H1 (cell line): ENCODE results near the gene ARHGAP10. TPM values are rescaled to one million over a fixed set of nuclear protein-coding genes. Genes with fewer than 3 reads are reported as not detected.

Experiments
- CTCF ChIA-PET: fragments of 300-600 bp; sonication (Branson Sonifier 250); formaldehyde crosslinking; loops from one replicate; lab custom pipeline; 2021; ENCODE audit not compliant: partially characterized antibody; lab: Charles Lee
- POLR2A ChIA-PET: fragments of 300-600 bp; sonication (Branson Sonifier 250); formaldehyde crosslinking; loops from one replicate; lab custom pipeline; 2021; ENCODE audit warnings: inconsistent platforms; ENCODE audit not compliant: partially characterized antibody; lab: Charles Lee
- DNase-seq, 2 experiments: peaks; one replicate each; pipeline versions ENCODE4 v3.0.0 to v3.0.0-alpha.2; 2010 to 2022; ENCODE audit warnings: low spot score in 2 of 2, low read depth in 1 of 2, mixed read lengths in 1 of 2
- FAIRE-seq: peaks from 2 replicates; lab custom pipeline; 2011; peaks lifted over from hg19 to GRCh38; lab: Jason Lieb, UNC
- H2AFZ ChIP-seq: 2 replicates; pipeline ENCODE4 v1.8.1; 2012; ENCODE audit warnings: low read length, inconsistent platforms
- H2AK5ac ChIP-seq: 2 replicates; pipeline ENCODE4 v1.6.1; 2013; ENCODE audit warnings: low read depth, low read length
- H2BK120ac ChIP-seq: replicated peaks from 2 replicates; pipeline ENCODE3; 2013; ENCODE audit warnings: low read depth, low read length, inconsistent platforms
- H2BK12ac ChIP-seq: 2 replicates; pipeline ENCODE4 v1.6.1; 2013; ENCODE audit warnings: low read depth, low read length
- H2BK15ac ChIP-seq: 2 replicates; pipeline ENCODE4 v1.6.1; 2013; ENCODE audit warnings: low read length
- H2BK20ac ChIP-seq: 2 replicates; pipeline ENCODE4 v1.6.1; 2013; ENCODE audit warnings: low read length
- H2BK5ac ChIP-seq: 2 replicates; pipeline ENCODE4 v1.6.1; 2013; ENCODE audit warnings: low read depth, low read length
- H3K14ac ChIP-seq: 2 replicates; pipeline ENCODE4 v1.6.1; 2013; ENCODE audit warnings: inconsistent platforms; ENCODE audit not compliant: insufficient read length
- H3K18ac ChIP-seq: 2 replicates; pipeline ENCODE4 v1.6.1; 2013; ENCODE audit warnings: low read length; ENCODE audit errors: extremely low read depth
- H3K23ac ChIP-seq: 2 replicates; pipeline ENCODE4 v1.6.1; 2013; ENCODE audit warnings: inconsistent platforms; ENCODE audit not compliant: insufficient read length
- H3K23me2 ChIP-seq: 2 replicates; pipeline ENCODE4 v1.6.1; 2013; ENCODE audit warnings: low read depth, low read length
- H3K27ac ChIP-seq: 2 replicates; pipeline ENCODE4 v1.6.1; 2011; ENCODE audit warnings: low read depth, low read length, inconsistent platforms
- H3K27me3 ChIP-seq, 4 experiments: replicated peaks in 1 of 4; 1 replicate in 1 of 4; 2 replicates in 3 of 4; pipeline versions ENCODE4 v1.6.1 to v1.8.1; 2011 to 2013; ENCODE audit warnings: low read length in 3 of 4, mild to moderate bottlenecking in 3 of 4, inconsistent platforms in 2 of 4, mixed read lengths in 2 of 4, moderate library complexity in 1 of 4; ENCODE audit not compliant: control insufficient read depth in 3 of 4, insufficient read depth in 3 of 4; ENCODE audit errors: extremely low read depth in 1 of 4
- H3K36me3 ChIP-seq, 4 experiments: 2 replicates each; pipeline versions ENCODE4 v1.6.1 to v1.8.1; 2011 to 2013; ENCODE audit warnings: mild to moderate bottlenecking in 4 of 4, low read length in 3 of 4, moderate library complexity in 2 of 4, control low read depth in 1 of 4, inconsistent platforms in 1 of 4; ENCODE audit not compliant: insufficient read depth in 4 of 4, control insufficient read depth in 2 of 4
- H3K4ac ChIP-seq: replicated peaks from 2 replicates; pipeline ENCODE3; 2013; ENCODE audit warnings: low read length, low read depth, mixed read lengths, inconsistent platforms; ENCODE audit not compliant: insufficient read length
- H3K4me1 ChIP-seq, 4 experiments: replicated peaks in 1 of 4; 1 replicate in 1 of 4; 2 replicates in 3 of 4; pipeline versions ENCODE4 v1.6.1 to v1.8.1; 2011 to 2013; ENCODE audit warnings: low read length in 3 of 4, inconsistent platforms in 2 of 4, mixed read lengths in 1 of 4; ENCODE audit not compliant: insufficient read depth in 4 of 4, control insufficient read depth in 3 of 4
- H3K4me2 ChIP-seq, 2 experiments: 2 replicates each; pipeline versions ENCODE4 v1.6.1 to v1.8.1; 2011 to 2013; ENCODE audit warnings: low read depth in 2 of 2, low read length in 2 of 2, control low read depth in 1 of 2, inconsistent platforms in 1 of 2, mild to moderate bottlenecking in 1 of 2; ENCODE audit not compliant: insufficient read depth in 1 of 2
- H3K4me3 ChIP-seq, 4 experiments: fragments of 200-600, 300-600 bp in 1 of 4; sonication (generic), shearing (Covaris generic), sonication (Bioruptor Twin) in 1 of 4; 2 replicates each; pipeline versions ENCODE4 v1.5.1 to v1.8.1; 2011 to 2016; ENCODE audit warnings: low read length in 4 of 4, low read depth in 3 of 4, control low read depth in 2 of 4, inconsistent platforms in 2 of 4, mild to moderate bottlenecking in 2 of 4, mixed read lengths in 1 of 4, moderate library complexity in 1 of 4; ENCODE audit not compliant: insufficient read depth in 2 of 4; ENCODE audit errors: extremely low read depth in 1 of 4
- H3K56ac ChIP-seq: replicated peaks from 2 replicates; pipeline ENCODE3; 2013; ENCODE audit warnings: low read depth, mild to moderate bottlenecking, mixed read lengths, low read length, inconsistent platforms; ENCODE audit not compliant: insufficient read length
- H3K79me1 ChIP-seq: 2 replicates; pipeline ENCODE4 v1.6.1; 2013; ENCODE audit warnings: low read depth, low read length, control low read depth
- H3K79me2 ChIP-seq, 2 experiments: 2 replicates each; pipeline versions ENCODE4 v1.6.1 to v1.8.1; 2012 to 2013; ENCODE audit warnings: low read length in 2 of 2, mild to moderate bottlenecking in 2 of 2, inconsistent platforms in 1 of 2; ENCODE audit not compliant: insufficient read depth in 2 of 2, control insufficient read depth in 1 of 2
- H3K9ac ChIP-seq, 4 experiments: replicated peaks in 1 of 4; 1 replicate in 1 of 4; 2 replicates in 3 of 4; pipeline versions ENCODE4 v1.6.1 to v1.8.1; 2011 to 2013; ENCODE audit warnings: low read depth in 3 of 4, low read length in 3 of 4, control low read depth in 2 of 4, mild to moderate bottlenecking in 2 of 4, moderate library complexity in 2 of 4, inconsistent platforms in 1 of 4; ENCODE audit errors: extremely low read depth in 1 of 4
- H3K9me3 ChIP-seq, 2 experiments: 2 replicates each; pipeline versions ENCODE4 v1.6.1 to v1.8.1; 2012 to 2013; ENCODE audit warnings: mild to moderate bottlenecking in 2 of 2, moderate library complexity in 2 of 2, control low read depth in 1 of 2, inconsistent platforms in 1 of 2, low read depth in 1 of 2, low read length in 1 of 2, mixed read lengths in 1 of 2; ENCODE audit not compliant: insufficient read depth in 2 of 2
- H4K20me1 ChIP-seq, 2 experiments: replicated peaks in 1 of 2; 2 replicates each; pipeline versions ENCODE3 to v1.8.1; 2011 to 2013; ENCODE audit warnings: inconsistent platforms in 2 of 2, low read length in 2 of 2, mild to moderate bottlenecking in 1 of 2; ENCODE audit not compliant: insufficient read depth in 2 of 2, control insufficient read depth in 1 of 2
- H4K5ac ChIP-seq: 2 replicates; pipeline ENCODE4 v1.6.1; 2013; ENCODE audit warnings: low read length, low read depth, mixed read lengths, inconsistent platforms; ENCODE audit not compliant: insufficient read length
- H4K8ac ChIP-seq: 2 replicates; pipeline ENCODE4 v1.8.0; 2013; ENCODE audit warnings: mild to moderate bottlenecking, moderate library complexity, low read length, inconsistent platforms; ENCODE audit not compliant: insufficient read depth; ENCODE audit errors: extremely low read depth
- H4K91ac ChIP-seq: replicated peaks from 2 replicates; pipeline ENCODE3; 2013; ENCODE audit warnings: low read length, mixed read lengths, inconsistent platforms; ENCODE audit not compliant: insufficient read length
- ASH2L ChIP-seq: fragments of 200-600, 300-600 bp; sonication (generic); IDR thresholded peaks from one replicate; pipeline ENCODE4 v1.7.1; 2017; ENCODE audit warnings: low read length
- BCL11A ChIP-seq, 2 experiments: IDR thresholded peaks; one replicate each; pipeline ENCODE4 v1.6.1; 2011; ENCODE audit warnings: low read depth in 2 of 2, low read length in 2 of 2, mild to moderate bottlenecking in 2 of 2
- CTBP2 ChIP-seq: IDR thresholded peaks from 2 replicates; pipeline ENCODE4 v1.7.0; 2011; ENCODE audit warnings: borderline replicate concordance, mild to moderate bottlenecking, moderate library complexity, mixed read lengths, low read length; ENCODE audit not compliant: insufficient read depth, insufficient read length
- GABPA ChIP-seq: IDR thresholded peaks from 2 replicates; pipeline ENCODE4 v1.6.1; 2011; ENCODE audit warnings: mild to moderate bottlenecking, low read length, moderate library complexity, borderline replicate concordance; ENCODE audit not compliant: insufficient read depth
- MAFK ChIP-seq: IDR thresholded peaks from 2 replicates; pipeline ENCODE4 v1.6.1; 2012; ENCODE audit warnings: low read depth, mild to moderate bottlenecking, improper control_type of control experiment, low read length
- POLR2AphosphoS5 ChIP-seq: IDR thresholded peaks from 2 replicates; pipeline ENCODE4 v1.6.1; 2011; ENCODE audit warnings: low read depth, low read length
- POU5F1 ChIP-seq: IDR thresholded peaks from 2 replicates; pipeline ENCODE4 v1.6.1; 2011; ENCODE audit warnings: low read depth, mild to moderate bottlenecking, low read length, moderate library complexity
- RAD21 ChIP-seq, 2 experiments: IDR thresholded peaks in 1 of 2; conservative IDR thresholded peaks in 1 of 2; 2 replicates each; pipeline ENCODE4 v1.6.1; 2011; ENCODE audit warnings: low read depth in 2 of 2, low read length in 2 of 2, improper control_type of control experiment in 1 of 2, inconsistent platforms in 1 of 2, mild to moderate bottlenecking in 1 of 2, moderate library complexity in 1 of 2
- RBBP5 ChIP-seq: IDR thresholded peaks from 2 replicates; pipeline ENCODE4 v1.7.1; 2012; ENCODE audit warnings: low read depth, mild to moderate bottlenecking, inconsistent platforms, low read length, moderate library complexity, borderline replicate concordance
- SRF ChIP-seq: IDR thresholded peaks from 2 replicates; pipeline ENCODE4 v1.6.1; 2011; ENCODE audit warnings: mild to moderate bottlenecking, low read depth, low read length, moderate library complexity
- TBP ChIP-seq: IDR thresholded peaks from 2 replicates; pipeline ENCODE4 v1.6.1; 2011; ENCODE audit warnings: low read depth, low read length, improper control_type of control experiment
- USF2 ChIP-seq: IDR thresholded peaks from 2 replicates; pipeline ENCODE4 v1.6.1; 2011; ENCODE audit warnings: low read length, improper control_type of control experiment
- WGBS, 2 experiments: shearing (Covaris generic) in 1 of 2; methylation state at CpG; one replicate each; pipeline versions ENCODE4 v1.1.6 to v1.1.7; 2013 to 2015; ENCODE audit warnings: low lambda C conversion rate in 2 of 2, mixed read lengths in 2 of 2, inconsistent platforms in 1 of 2, low coverage in 1 of 2, missing lambda C conversion rate in 1 of 2; ENCODE audit not compliant: insufficient replicate concordance in 2 of 2, insufficient coverage in 1 of 2, insufficient read length in 1 of 2; ENCODE audit errors: extremely low coverage in 1 of 2, missing lambda C conversion rate in 1 of 2; 5-methylcytosine and 5-hydroxymethylcytosine counted together
- polyA plus RNA-seq, 7 experiments: library from polyadenylated mRNA; depleted of rRNA in 3 of 7; stranded (reverse) in 5 of 7; unstranded in 2 of 7; fragments of >200 nt in 5 of 7; fragments of 200-250 nt in 2 of 7; gene quantifications; 1 replicate in 5 of 7; 2 replicates in 1 of 7; 4 replicates in 1 of 7; pipeline versions ENCODE4 v1.2.1 to v1.2.3, GENCODE V29; 2011 to 2013; ENCODE audit warnings: missing spikeins in 2 of 7, mixed read lengths in 2 of 7
- total RNA-seq: library from RNA; stranded (reverse); fragmentation: NEBNext Ultra II Directional; extraction: Animal tissue kit (Norgen Biotek cat#: 25700); gene quantifications from 2 replicates; pipeline ENCODE4 v1.2.1, GENCODE V29; 2021

The ARHGAP10 gene
- total and polyA plus RNA-seq, 2 of the 8 experiments (the other 6 are each of a cell fraction or from before 2014, with no cell fraction given) = 3.7 to 6.1 TPM

GRCh38 chr4:148004228-148004857 lies 272.5 kb downstream of the ARHGAP10 start:
- Histone ChIP-seq H3K4ac (no peak overlapping the region), H3K27ac (no peak overlapping the region), H3K9me3 (no peaks in the 10 kb centered on the region), H3K4me1 (no peaks in the 10 kb centered on the region), H4K5ac (no peak overlapping the region), H2BK5ac (no peak overlapping the region), H3K36me3 (no peaks in the 10 kb centered on the region), H3K23ac (no peak overlapping the region), H3K4me2 (no peak overlapping the region), H2BK20ac (no peak overlapping the region), H4K8ac (no peak overlapping the region; the same call in 1 of the 2 replicates), H2BK120ac (no peak overlapping the region), H2AK5ac (no peak overlapping the region), H2BK15ac (no peak overlapping the region), H4K20me1 (no peaks in the 10 kb centered on the region), H3K23me2 (no peaks in the 10 kb centered on the region), H3K4me3 (no peak overlapping the region), H3K18ac (no peak overlapping the region), H2BK12ac (no peak overlapping the region), H4K91ac (no peak overlapping the region), H3K27me3 (no peaks in the 10 kb centered on the region), H3K79me2 (no peaks in the 10 kb centered on the region), H3K79me1 (no peaks in the 10 kb centered on the region), H3K9ac (no peak overlapping the region)
- POLR2A ChIA-PET = no interaction called here
- DNase-seq = no peak
- 77% methylated on average over 6 of the region's 6 CpGs; no CpG with 5 or more reads in 1 of the 2 experiments for WGBS, 2 experiments
- TF ChIP-seq POLR2AphosphoS5 (no peak), RAD21 (IDR thresholded peaks at IDR 0.05 in 1 of 2, conservative IDR thresholded peaks at IDR 0.05 in 1 of 2; ENCODE audit: low read depth in 2 of 2, low read length in 2 of 2) (no peak), RBBP5 (no peak), BCL11A (IDR thresholded peaks at IDR 0.05; ENCODE audit: low read depth in 2 of 2, low read length in 2 of 2) (no peak), MAFK (no peak), CTBP2 (no peak), ASH2L (no peak), SRF (no peak), POU5F1 (no peak), USF2 (no peak), TBP (no peak), GABPA (no peak)
- TF ChIP-seq, all 59 proteins: peak for 0
- no peak overlapping the region for H3K14ac ChIP-seq
- no peak for FAIRE-seq
- no peak overlapping the region for H3K56ac ChIP-seq
- no peak overlapping the region for H2AFZ ChIP-seq
- CTCF ChIA-PET = no interaction called here
